B cell (primary cell): ENCODE measurements around the gene RPH3AL.

Experiments
- EZH2 ChIP-seq: IDR thresholded peaks from 2 replicates; pipeline ENCODE4 v1.6.1; 2012; ENCODE audit warnings: borderline replicate concordance, low read depth, mild to moderate bottlenecking, moderate library complexity, low read length; ENCODE audit not compliant: insufficient read depth, poor library complexity, severe bottlenecking
- TF ChIP-seq, protein P1 (sequence below): fragments of 200-600 bp; IDR thresholded peaks from one replicate; pipeline ENCODE4 v1.8.0; 2022; ENCODE audit warnings: antibody characterized with exemption, mild to moderate bottlenecking

DNA sequence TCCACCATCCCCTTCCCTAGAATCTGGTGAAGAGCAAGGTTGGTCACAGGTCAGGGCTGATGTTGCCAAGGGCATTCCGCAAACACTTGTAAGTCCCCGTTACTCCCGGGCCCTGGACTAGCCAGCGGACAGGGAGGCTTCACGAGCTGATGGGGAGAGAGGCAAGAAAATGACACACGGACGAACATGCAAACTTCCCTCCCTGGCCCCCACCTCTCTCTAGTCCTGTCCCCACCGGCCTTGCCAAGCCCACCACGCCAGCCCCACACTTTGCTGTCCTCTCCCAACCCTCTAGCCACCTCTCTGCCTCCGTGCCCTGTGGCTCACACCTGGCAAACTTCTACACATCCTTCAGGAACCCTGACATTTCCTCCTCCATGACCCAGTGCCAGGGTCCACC is 54.8 kb downstream of the RPH3AL start:
- TF ChIP-seq, protein P1, sequence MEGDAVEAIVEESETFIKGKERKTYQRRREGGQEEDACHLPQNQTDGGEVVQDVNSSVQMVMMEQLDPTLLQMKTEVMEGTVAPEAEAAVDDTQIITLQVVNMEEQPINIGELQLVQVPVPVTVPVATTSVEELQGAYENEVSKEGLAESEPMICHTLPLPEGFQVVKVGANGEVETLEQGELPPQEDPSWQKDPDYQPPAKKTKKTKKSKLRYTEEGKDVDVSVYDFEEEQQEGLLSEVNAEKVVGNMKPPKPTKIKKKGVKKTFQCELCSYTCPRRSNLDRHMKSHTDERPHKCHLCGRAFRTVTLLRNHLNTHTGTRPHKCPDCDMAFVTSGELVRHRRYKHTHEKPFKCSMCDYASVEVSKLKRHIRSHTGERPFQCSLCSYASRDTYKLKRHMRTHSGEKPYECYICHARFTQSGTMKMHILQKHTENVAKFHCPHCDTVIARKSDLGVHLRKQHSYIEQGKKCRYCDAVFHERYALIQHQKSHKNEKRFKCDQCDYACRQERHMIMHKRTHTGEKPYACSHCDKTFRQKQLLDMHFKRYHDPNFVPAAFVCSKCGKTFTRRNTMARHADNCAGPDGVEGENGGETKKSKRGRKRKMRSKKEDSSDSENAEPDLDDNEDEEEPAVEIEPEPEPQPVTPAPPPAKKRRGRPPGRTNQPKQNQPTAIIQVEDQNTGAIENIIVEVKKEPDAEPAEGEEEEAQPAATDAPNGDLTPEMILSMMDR, result no peak
- no peak for TF ChIP-seq EZH2
